GM12801 (cell line): ENCODE measurements around the gene KRTAP10-4.

Experiments used
- TF ChIP-seq, protein P1 (sequence below): IDR thresholded peaks from one replicate; pipeline ENCODE4 v1.5.1; 2011; ENCODE audit warnings: control low read depth; ENCODE audit not compliant: insufficient read length; ENCODE audit errors: extremely low read depth

Gene KRTAP10-4

DNA sequence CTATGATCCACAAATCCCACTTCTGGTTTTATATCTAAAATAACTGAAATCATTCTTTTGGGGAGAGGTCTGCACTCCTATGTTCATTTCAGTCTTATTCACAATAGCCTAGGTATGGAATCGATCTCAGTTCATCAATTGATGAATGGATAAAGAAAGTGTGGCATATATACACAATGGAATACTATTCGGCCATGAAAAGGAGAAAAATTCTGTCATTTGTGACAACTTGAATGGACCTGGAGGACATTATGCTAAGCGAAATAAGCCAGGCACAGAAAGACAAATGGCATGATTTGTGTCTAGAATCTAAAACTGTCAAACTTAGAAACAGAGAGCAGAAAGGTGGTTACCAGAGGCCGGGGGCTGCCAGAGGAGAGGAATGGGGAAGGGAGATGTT is 33.0 kb downstream of the KRTAP10-4 start:
- TF ChIP-seq, protein P1, sequence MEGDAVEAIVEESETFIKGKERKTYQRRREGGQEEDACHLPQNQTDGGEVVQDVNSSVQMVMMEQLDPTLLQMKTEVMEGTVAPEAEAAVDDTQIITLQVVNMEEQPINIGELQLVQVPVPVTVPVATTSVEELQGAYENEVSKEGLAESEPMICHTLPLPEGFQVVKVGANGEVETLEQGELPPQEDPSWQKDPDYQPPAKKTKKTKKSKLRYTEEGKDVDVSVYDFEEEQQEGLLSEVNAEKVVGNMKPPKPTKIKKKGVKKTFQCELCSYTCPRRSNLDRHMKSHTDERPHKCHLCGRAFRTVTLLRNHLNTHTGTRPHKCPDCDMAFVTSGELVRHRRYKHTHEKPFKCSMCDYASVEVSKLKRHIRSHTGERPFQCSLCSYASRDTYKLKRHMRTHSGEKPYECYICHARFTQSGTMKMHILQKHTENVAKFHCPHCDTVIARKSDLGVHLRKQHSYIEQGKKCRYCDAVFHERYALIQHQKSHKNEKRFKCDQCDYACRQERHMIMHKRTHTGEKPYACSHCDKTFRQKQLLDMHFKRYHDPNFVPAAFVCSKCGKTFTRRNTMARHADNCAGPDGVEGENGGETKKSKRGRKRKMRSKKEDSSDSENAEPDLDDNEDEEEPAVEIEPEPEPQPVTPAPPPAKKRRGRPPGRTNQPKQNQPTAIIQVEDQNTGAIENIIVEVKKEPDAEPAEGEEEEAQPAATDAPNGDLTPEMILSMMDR: no peak

DNA sequence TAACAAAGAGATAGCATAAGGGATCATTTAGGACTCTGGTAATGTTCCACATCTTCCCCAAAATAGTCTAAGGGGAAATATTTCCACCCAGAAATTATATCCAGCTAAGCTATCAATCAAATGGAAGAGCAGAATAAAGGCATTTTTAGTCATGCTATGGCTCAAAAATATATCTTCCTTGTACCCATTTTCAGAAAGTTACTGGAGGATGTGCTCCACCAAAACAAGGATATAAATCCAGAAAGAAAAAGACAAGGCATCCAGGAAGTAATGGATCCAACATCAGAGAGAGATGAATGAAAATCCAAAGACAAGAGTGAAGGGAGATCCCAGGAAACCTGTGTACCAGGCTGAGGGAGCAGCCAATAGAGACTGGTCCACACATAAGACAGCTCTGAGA is 35.7 kb downstream of the KRTAP10-4 start:
- TF ChIP-seq, protein P1: no peak

- TF ChIP-seq, protein P1: no peak
Measured at GRCh38 chr21:44611551-44611950, 38.0 kb downstream of the KRTAP10-4 start.

DNA sequence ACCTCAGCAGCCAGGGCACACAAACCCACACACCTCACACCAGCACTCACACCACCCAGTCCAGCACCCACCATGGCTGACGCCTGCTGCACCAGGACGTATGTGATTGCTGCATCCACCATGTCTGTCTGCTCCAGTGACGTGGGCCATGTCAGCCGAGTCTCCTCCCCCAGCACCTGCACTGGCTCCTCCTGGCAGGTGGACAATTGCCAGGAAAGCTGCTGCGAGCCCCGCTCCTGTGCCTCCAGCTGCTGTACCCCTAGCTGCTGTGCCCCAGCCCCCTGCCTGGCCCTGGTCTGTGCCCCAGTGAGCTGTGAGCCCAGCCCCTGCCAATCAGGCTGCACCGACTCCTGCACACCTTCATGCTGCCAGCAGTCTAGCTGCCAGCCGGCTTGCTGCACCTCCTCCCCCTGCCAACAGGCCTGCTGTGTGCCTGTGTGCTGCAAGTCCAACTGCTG is 38.5 kb downstream of the KRTAP10-4 start, which contains the start of gene KRTAP10-8:
Gene KRTAP10-8, plus strand, starts transcription at position 51 of the 458 bp plus-strand sequence. Its CDS starts 22 bp downstream, at position 73.
- TF ChIP-seq, protein P1: no peak

DNA sequence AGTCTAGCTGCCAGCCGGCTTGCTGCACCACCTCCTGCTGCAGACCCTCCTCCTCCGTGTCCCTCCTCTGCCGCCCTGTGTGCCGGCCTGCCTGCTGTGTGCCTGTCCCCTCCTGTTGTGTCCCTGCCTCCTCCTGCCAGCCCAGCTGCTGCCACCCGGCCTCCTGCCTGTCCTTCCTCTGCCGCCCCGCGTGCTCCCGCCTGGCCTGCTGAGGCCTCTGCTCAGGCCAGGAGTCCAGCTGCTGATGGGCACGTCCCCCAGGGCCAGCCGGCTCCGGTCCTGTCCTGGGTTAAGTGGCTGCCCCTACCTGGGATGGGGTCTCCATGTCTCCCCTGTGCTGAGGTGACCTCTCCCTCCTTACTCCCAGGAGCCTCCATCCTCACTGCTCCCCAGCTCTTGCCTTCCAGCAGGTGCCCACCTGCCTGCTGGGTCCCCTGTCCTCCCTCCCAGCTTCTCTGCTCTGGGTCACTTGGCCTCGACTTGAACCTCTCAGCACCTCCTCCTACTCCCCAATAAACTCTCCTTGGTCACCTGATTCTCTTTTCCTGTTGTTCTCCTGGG is 39.2 kb downstream of the KRTAP10-4 start:
- TF ChIP-seq, protein P1: no peak

DNA sequence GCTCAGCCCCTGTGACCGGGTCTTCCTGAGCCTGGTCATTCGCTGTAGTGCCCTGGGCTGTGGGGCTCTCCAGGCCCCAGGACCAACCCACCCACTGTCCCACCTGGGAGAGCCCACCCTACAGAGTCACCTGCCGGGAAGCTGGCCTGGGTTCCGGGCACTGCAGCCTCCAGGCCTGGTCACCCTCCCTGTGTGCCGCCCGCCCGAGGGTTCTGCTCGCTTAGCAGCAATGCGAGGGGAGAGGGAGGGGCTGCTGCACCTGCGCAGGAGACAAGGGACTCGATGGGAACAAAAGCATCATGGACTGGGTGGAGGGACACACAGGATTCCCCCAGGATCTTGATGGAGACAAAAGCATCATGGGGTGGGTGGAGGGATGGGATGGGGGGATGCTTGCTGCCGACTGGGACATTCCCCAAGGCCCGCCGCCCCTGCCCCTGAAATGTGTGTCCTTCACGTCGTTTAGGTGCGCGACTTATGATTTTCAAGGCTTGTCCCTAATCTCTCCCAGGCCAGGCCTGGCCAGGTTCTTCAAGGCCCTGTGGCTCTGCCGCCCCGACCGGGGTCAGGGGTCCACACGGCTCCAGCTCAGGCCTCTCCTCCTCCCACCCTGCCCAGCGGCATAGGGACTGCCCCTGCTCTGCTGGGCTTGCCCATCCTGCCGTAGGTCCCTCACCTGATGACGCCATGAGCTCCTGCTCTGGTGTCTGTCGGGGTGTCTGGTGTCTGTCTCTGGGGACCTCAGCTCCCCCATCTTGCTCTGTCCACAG is 40.0 kb downstream of the KRTAP10-4 start:
- TF ChIP-seq, protein P1: no peak

- TF ChIP-seq, protein P1: no peak
Measured at GRCh38 chr21:44614161-44614631, 40.7 kb downstream of the KRTAP10-4 start.
